ENCODE data around the gene DGKA. TPM values are rescaled to one million over a fixed set of nuclear protein-coding genes. Genes with fewer than 3 reads are reported as not detected.
A peak's percentile ranks its signal among the peaks of the same experiment; 100 is the strongest.

The DGKA gene
- total and polyA plus RNA-seq, 8 donors = 15.5 to 53.9 (median 23.4) TPM

GRCh38 chr12:55933799-55934742, 3.1 kb downstream of the DGKA start:
- ATAC-seq = no peak

DNA sequence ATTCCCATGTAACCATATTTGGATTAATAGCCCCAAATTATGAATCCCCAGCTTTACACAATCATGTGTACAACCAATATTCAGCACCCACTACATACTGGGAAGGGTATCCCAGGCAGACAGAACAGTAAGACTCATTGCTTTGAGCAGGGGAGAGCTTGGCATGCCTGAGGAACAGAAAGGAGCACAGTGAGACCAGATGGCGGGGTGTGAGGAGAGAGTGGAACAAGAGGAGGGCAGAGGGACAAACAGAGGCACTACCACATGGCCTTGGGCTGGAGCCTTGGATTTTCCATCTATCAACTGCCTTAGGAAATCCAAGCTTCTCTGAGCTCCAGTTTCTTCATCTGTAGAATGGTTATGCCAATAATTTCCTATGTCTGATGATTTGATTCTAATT, 3.8 kb downstream of the DGKA start:
- Histone ChIP-seq H3K4me3 (no peak overlapping the region), H3K4me1 (peaks cover 13 to 21% (median 19%) of the 10 kb centered on the region in 3 donors), H3K9me3 (no peaks in the 10 kb centered on the region), H3K27me3 (no peaks in the 10 kb centered on the region), H3K27ac (no peak overlapping the region), H3K36me3 (no peaks in the 10 kb centered on the region)
- WGBS, 2 donors = 88 to 91% methylated on average over 1 of the region's 1 CpG
- intact Hi-C loops (cut with DNase I) = loop anchor here in 1 of 3 donors (10.0 kb wide), 1 partner anchor 190 kb away; the partner anchor contains the start of gene GDF11
- no peak for DNase-seq
- TF ChIP-seq, protein P1, sequence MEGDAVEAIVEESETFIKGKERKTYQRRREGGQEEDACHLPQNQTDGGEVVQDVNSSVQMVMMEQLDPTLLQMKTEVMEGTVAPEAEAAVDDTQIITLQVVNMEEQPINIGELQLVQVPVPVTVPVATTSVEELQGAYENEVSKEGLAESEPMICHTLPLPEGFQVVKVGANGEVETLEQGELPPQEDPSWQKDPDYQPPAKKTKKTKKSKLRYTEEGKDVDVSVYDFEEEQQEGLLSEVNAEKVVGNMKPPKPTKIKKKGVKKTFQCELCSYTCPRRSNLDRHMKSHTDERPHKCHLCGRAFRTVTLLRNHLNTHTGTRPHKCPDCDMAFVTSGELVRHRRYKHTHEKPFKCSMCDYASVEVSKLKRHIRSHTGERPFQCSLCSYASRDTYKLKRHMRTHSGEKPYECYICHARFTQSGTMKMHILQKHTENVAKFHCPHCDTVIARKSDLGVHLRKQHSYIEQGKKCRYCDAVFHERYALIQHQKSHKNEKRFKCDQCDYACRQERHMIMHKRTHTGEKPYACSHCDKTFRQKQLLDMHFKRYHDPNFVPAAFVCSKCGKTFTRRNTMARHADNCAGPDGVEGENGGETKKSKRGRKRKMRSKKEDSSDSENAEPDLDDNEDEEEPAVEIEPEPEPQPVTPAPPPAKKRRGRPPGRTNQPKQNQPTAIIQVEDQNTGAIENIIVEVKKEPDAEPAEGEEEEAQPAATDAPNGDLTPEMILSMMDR (IDR thresholded peaks at IDR 0.05) = no peak
- no peak for FAIRE-seq
- ATAC-seq = no peak

More at GRCh38 chr12:55933799-55934742, 3.1 kb downstream of the DGKA start:
- Histone ChIP-seq H3K4me3 (no peak overlapping the region), H3K9me3 (no peaks in the 10 kb centered on the region), H3K27ac (no peak overlapping the region), H3K36me3 (no peaks in the 10 kb centered on the region), H3K27me3 (no peaks in the 10 kb centered on the region), H3K4me1 (peaks cover 11 to 19% (median 19%) of the 10 kb centered on the region in 3 donors)
- DNase-seq = no peak
- TF ChIP-seq, protein P1 (IDR thresholded peaks at IDR 0.05) = no peak
- WGBS, 2 donors = 97 to 98% methylated on average over 1 of the region's 1 CpG
- intact Hi-C loops (cut with DNase I) = loop anchor here in 1 of 3 donors (10.0 kb wide), 1 partner anchor 189 kb away; the partner anchor contains the start of gene GDF11
- FAIRE-seq = no peak

- Histone ChIP-seq H3K9me3 (no peaks in the 10 kb centered on the region), H3K27ac (no peak overlapping the region), H3K4me1 (peaks cover 11 to 18% (median 17%) of the 10 kb centered on the region in 3 donors), H3K36me3 (no peaks in the 10 kb centered on the region), H3K4me3 (no peak overlapping the region), H3K27me3 (no peaks in the 10 kb centered on the region)
- FAIRE-seq (no peak), DNase-seq (peak in 3 of 6 donors; percentile 40 to 66 (median 59)), ATAC-seq (no peak)
- WGBS, 2 donors = 84 to 85% methylated on average over 26 of the region's 26 CpGs
- TF ChIP-seq, protein P1 (IDR thresholded peaks at IDR 0.05) = no peak
- intact Hi-C loops (cut with DNase I) = loop anchor here in 1 of 3 donors (10.0 kb wide), 1 partner anchor 191 kb away; the partner anchor contains the start of gene GDF11
These were observed 4.8 kb downstream of the DGKA start for GRCh38 chr12:55935738-55936151.

DNA sequence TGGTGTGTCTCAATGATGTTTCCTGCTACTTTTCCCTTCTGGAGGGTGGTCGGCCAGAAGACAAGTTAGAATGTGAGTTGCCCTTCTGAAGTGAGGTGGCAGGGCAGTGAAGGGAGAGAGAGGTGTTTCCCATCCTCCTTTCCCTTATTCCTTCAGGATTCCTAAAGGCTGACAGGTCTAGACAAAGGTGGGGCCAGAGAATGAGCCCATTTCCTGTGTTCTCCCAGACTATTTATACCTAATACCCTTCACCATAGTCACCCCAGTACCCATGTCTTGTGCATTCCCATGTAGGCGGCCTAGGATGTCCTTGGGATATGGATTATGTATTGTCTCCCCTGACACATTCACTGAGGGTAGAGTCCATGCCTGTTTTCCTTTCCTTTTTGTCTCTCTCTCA, 7.0 kb downstream of the DGKA start:
- Histone ChIP-seq H3K9me3 (no peaks in the 10 kb centered on the region), H3K36me3 (no peaks in the 10 kb centered on the region), H3K27ac (no peak overlapping the region), H3K4me3 (no peak overlapping the region), H3K27me3 (no peaks in the 10 kb centered on the region), H3K4me1 (peaks cover 5 to 12% (median 8%) of the 10 kb centered on the region in 3 donors)
- FAIRE-seq = no peak
- no peak for ATAC-seq
- intact Hi-C loops (cut with DNase I) = loop anchor here in 1 of 3 donors (10.0 kb wide), 1 partner anchor 193 kb away; the partner anchor contains the start of gene GDF11
- TF ChIP-seq, protein P1 (IDR thresholded peaks at IDR 0.05) = no peak
- DNase-seq = no peak
- 79 to 81% methylated on average over 2 of the region's 2 CpGs for WGBS, 2 donors

Data from pancreas (tissue), 10 donors.